GM10248 (cell line): ENCODE data around the gene DDX39A.
A peak's percentile ranks its signal among the peaks of the same experiment; 100 is the strongest.
"Not testable (repeated sequence)": the region's sequence is repeated elsewhere in the genome, so short reads cannot be mapped to it uniquely, and the experiment has no call there.

ENCODE experiments used
- CTCF ChIA-PET: fragments of 300-600 bp; sonication (Branson Sonifier 250); formaldehyde crosslinking; extraction: SDS; loops from one replicate; lab custom pipeline; 2021; ENCODE audit warnings: antibody characterized with exemption; lab: Yijun Ruan, JAX
- POLR2A ChIA-PET: fragments of 350-650 bp; sonication (Branson Sonifier 250); formaldehyde crosslinking; extraction: SDS; loops from one replicate; lab custom pipeline; 2020; ENCODE audit warnings: antibody characterized with exemption; lab: Yijun Ruan, JAX
- DNase-seq: peaks from one replicate; pipeline ENCODE4 v3.0.0; 2012; ENCODE audit errors: extremely low spot score
- CTCF ChIP-seq: IDR thresholded peaks from 2 replicates; pipeline ENCODE4 v1.5.1; 2012; ENCODE audit warnings: mild to moderate bottlenecking, low read depth; ENCODE audit errors: extremely low read depth, missing control alignments, control extremely low read depth

Gene DDX39A

DNA sequence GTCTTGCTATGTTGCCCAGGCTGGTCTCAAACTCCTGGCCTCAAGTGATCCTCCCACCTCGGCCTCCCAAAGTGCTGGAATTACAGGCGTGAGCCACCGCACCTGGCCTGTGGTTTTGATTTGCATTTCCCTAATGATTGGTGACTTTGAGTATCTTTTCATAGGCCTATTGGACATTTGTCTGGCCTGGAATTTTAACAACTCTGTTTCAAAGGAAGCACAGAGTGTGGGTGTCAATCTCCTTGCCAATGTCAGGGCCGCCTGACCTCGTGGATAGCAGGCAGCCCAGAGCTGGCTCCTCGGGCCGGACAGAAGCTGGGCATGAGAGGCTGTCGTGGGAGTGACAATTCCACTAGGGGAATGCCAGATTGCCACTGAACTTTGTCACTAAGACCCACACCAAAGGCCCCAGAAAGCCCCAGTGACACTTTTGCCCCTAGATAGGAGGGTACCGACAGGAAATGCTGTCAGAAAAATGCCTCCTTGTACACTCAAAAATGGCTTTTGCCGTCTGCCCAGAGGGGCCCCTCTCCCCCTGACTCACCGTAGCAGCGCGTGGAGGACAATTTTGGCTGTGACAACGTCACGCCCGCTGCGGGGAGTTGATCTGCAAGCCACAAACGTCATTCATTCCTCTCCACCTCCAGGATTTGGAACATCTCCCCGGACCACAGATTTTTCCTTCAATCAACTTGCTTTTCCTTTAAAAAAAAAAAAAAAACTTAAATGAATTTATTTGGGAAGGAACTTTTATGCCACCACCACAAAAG is 49.6 kb downstream of the DDX39A start:
- ChIA-PET POLR2A (interaction anchor here (0.6 to 1.3 kb wide), 5 partner anchors 11 to 232 kb away, joined by 3 to 16 read pairs (median 8); partner anchors contain the start of gene ADGRE5), CTCF (interaction anchor here (0.8 to 4.3 kb wide), 4 partner anchors 21 to 233 kb away, joined by 3 to 16 read pairs (median 4); no protein-coding TSS in a partner anchor)
- TF ChIP-seq CTCF = no peak
- DNase-seq = peak; percentile 32

DNA sequence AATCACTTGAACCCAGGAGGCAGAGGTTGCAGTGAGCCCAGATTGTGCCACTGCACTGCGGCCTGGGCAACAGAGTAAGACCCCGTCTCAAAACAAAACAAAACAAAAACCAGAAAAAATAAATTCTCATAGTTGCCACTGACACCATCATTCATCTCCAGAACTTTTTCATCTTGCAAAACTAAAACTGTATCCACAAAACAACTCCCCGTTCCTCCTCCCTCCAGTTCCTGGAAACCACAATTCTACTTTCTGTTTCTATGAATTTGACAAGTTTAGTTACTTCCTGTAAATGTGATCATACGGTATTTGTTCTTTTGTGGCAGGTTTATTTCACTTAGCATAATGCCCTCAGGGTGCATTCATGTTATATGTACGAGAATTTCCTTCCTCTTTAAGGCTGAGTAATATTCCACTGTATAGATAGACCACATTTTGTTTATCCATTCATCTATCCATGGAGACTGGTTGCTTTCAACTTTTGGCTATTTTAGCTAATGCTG is 51.1 kb downstream of the DDX39A start:
- no peak for TF ChIP-seq CTCF
- ChIA-PET POLR2A (interaction anchor here (0.6 kb wide), 1 partner anchor 44 kb away, joined by 4 read pairs; no protein-coding TSS in a partner anchor), CTCF (interaction anchor here (0.9 to 4.3 kb wide), 3 partner anchors 13 to 231 kb away, joined by 3 to 16 read pairs (median 4); partner anchors contain the start of genes ADGRE5 and ASF1B)
- DNase-seq = no peak

DNA sequence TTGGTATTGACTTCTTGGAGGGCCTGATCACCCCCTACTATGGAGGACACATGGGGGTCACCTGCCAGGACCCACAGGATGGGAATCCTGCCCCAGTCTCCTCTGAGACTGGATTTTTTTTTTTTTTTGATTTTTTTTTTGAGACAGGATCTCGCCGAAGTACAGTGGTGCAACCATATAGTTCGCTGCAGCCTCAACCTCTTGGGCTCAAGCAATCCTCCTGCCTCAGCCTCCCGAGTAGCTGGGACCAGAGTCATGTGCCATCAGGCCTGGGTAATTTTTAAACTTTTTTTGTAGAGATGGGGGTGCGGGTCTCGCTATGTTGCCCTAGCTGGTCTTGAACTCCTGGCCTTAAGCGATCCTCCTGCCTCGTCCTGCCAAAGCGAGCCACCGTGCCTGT is 52.1 kb downstream of the DDX39A start:
- no peak for DNase-seq
- ChIA-PET POLR2A (interaction anchor here (1.0 kb wide), 1 partner anchor 15 kb away, joined by 3 read pairs; the partner anchor contains the start of gene ADGRE5), CTCF (interaction anchor here (0.9 to 12.2 kb wide), 6 partner anchors 9 to 230 kb away, joined by 3 to 106 read pairs (median 5); partner anchors contain the start of genes ADGRE5 and ASF1B)
- no peak for TF ChIP-seq CTCF

- DNase-seq = peak; percentile 65
- ChIA-PET POLR2A (interaction anchor here (0.5 to 1.2 kb wide), 3 partner anchors 13 to 50 kb away, joined by 3 to 4 read pairs (median 3); partner anchors contain the start of gene ADGRE5), CTCF (interaction anchor here (1.0 to 12.2 kb wide), 6 partner anchors 8 to 230 kb away, joined by 3 to 106 read pairs (median 6); partner anchors contain the start of genes ADGRE5 and ASF1B)
- no peak for TF ChIP-seq CTCF
Measured at GRCh38 chr19:14366529-14366928, 52.6 kb downstream of the DDX39A start.

DNA sequence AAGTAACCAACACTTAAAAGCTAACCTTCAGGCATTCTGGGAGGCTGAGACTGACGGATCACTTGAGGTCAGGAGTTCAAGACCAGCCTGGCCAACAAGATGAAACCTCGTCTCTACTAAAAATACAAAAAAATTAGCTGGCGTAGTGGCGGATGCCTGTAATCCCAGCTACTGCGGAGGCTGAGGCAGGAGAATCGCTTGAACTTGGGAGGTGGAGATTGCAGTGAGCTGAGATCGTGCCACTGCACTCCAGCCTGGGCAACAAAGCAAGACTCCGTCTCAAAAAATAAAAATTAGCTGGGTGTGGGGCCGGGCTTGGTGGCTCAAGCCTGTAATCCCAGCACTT is 55.1 kb downstream of the DDX39A start:
- DNase-seq = not testable (repeated sequence)
- ChIA-PET POLR2A (interaction anchor here (1.5 kb wide), 1 partner anchor 17 kb away, joined by 9 read pairs; the partner anchor contains the start of gene ADGRE5), CTCF (interaction anchor here (1.0 to 12.2 kb wide), 7 partner anchors 8 to 108 kb away, joined by 3 to 106 read pairs (median 4); no protein-coding TSS in a partner anchor)

DNA sequence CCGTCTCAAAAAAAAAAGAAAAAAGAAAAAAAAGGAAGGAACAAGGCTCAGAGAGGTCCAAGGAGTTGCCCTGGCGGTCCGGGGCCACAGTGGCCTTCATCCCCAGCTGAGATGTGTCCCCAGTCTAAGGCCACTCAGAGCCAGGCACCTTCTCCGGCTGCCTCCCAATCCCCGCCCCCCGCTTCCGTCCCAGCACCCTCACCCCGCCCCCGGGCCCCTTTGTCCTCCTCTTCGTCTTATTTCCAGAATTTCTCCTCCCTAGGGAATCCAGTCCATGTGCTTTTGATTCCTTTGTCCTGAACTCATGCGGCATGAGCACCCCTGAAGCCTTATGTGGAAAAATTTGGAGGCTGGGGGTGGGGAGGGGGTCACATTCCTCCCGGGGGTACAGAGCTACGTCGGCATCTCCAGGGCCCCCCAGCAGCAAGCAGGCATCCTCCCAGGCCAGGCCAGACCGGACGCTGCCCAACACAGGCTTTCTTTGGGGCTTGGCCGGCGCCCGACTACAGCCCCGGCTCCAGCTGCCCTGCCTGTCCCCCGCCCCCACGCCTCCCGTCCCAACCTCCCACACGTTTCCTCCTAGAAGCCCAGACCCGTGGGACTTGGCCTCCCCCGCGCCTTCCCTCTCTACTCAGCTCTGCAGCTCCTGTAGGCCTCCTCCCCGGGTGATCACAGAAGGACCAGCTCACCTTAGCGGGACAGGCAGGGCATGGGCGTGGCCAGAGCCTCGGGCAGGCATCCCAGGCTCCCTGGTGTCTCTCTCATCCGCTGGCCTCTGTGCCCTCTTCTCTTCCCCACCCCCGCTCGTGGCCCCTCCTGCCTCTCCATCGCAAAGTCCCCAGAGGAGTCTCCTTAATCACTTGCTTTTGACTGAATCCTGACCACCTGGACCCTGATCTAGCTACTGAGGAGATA is 55.7 kb downstream of the DDX39A start:
- CTCF ChIA-PET = interaction anchor here (0.7 to 12.2 kb wide), 10 partner anchors 8 to 227 kb away, joined by 3 to 106 read pairs (median 3); no protein-coding TSS in a partner anchor
- POLR2A ChIA-PET = interaction anchor here (1.5 kb wide), 1 partner anchor 18 kb away, joined by 9 read pairs; the partner anchor contains the start of gene ADGRE5
- no peak for TF ChIP-seq CTCF
- DNase-seq = peak; percentile 54
